HL-60 (cell line): ENCODE data around the gene ARL4A.

ENCODE experiments used
- DNase-seq, 2 experiments: peaks; one replicate each; pipeline ENCODE4 v3.0.0-alpha.2; 2010 to 2020; ENCODE audit warnings: low read depth in 1 of 2, low spot score in 1 of 2
- H3K27ac ChIP-seq: fragments of 250-450 bp; sonication (Bioruptor Pico); replicated peaks from 2 replicates; pipeline ENCODE4 v1.5.1; 2020; ENCODE audit warnings: mild to moderate bottlenecking, moderate library complexity
- H3K27me3 ChIP-seq: fragments of 250-450 bp; sonication (Bioruptor Pico); 2 replicates; pipeline ENCODE4 v1.5.1; 2021; ENCODE audit warnings: mild to moderate bottlenecking, moderate library complexity; ENCODE audit not compliant: insufficient read depth, poor library complexity, severe bottlenecking
- H3K4me3 ChIP-seq: replicated peaks from 2 replicates; pipeline ENCODE4 v1.5.1; 2011; ENCODE audit warnings: mild to moderate bottlenecking, control low read depth, low read length; ENCODE audit not compliant: insufficient read depth
- CTCF ChIP-seq: IDR thresholded peaks from one replicate; pipeline ENCODE4 v1.5.1; 2011; ENCODE audit warnings: low read length, control low read depth, inconsistent platforms; ENCODE audit not compliant: insufficient read depth
- GABPA ChIP-seq: IDR thresholded peaks from 2 replicates; pipeline ENCODE4 v1.6.1; 2012; ENCODE audit warnings: low read depth
- POLR2AphosphoS5 ChIP-seq: IDR thresholded peaks from 2 replicates; pipeline ENCODE4 v1.6.1; 2012; ENCODE audit warnings: low read depth
- REST ChIP-seq: IDR thresholded peaks from 2 replicates; pipeline ENCODE4 v1.6.1; 2012; ENCODE audit warnings: low read depth; ENCODE audit not compliant: insufficient replicate concordance
- SPI1 ChIP-seq: IDR thresholded peaks from 2 replicates; pipeline ENCODE4 v1.6.1; 2012; ENCODE audit warnings: low read depth, mild to moderate bottlenecking, borderline replicate concordance

The ARL4A gene

GRCh38 chr7:12647364-12648219 is 39.8 kb upstream of the ARL4A start:
- TF ChIP-seq REST (no peak), POLR2AphosphoS5 (no peak), SPI1 (no peak), GABPA (no peak), CTCF (no peak)
- H3K27ac ChIP-seq = no peak overlapping the region
- no peak overlapping the region for H3K4me3 ChIP-seq
- no peak for DNase-seq
- no peaks in the 10 kb centered on the region for H3K27me3 ChIP-seq

GRCh38 chr7:12648704-12649261 is 38.6 kb upstream of the ARL4A start:
- no peak overlapping the region for H3K4me3 ChIP-seq
- no peak for DNase-seq
- H3K27ac ChIP-seq = no peak overlapping the region
- H3K27me3 ChIP-seq = no peaks in the 10 kb centered on the region
- TF ChIP-seq SPI1 (no peak), POLR2AphosphoS5 (no peak), REST (no peak), CTCF (no peak), GABPA (no peak)

- TF ChIP-seq SPI1 = no peak
- TF ChIP-seq CTCF = no peak
- no peak for TF ChIP-seq REST
- TF ChIP-seq POLR2AphosphoS5 = no peak
- TF ChIP-seq GABPA = no peak
- no peak overlapping the region for H3K27ac ChIP-seq
These were observed 38.1 kb upstream of the ARL4A start for GRCh38 chr7:12649348-12649747.

More at GRCh38 chr7:12649348-12649747, 38.1 kb upstream of the ARL4A start:
- no peaks in the 10 kb centered on the region for H3K27me3 ChIP-seq
- no peak overlapping the region for H3K4me3 ChIP-seq
- no peak for DNase-seq
